NT2/D1 (cell line): ENCODE data around the gene PHACTR1.

Experiments
- DNase-seq: peaks from one replicate; pipeline ENCODE4 v3.0.0-alpha.2; 2011; ENCODE audit warnings: low read depth, low spot score
- H3K27me3 ChIP-seq: 2 replicates; pipeline ENCODE4 v1.6.0; 2011; ENCODE audit warnings: mild to moderate bottlenecking; ENCODE audit not compliant: insufficient read length, insufficient read depth
- H3K36me3 ChIP-seq: 2 replicates; pipeline ENCODE4 v1.6.1; 2011; ENCODE audit warnings: mild to moderate bottlenecking, low read length, mixed read lengths; ENCODE audit not compliant: insufficient read depth, insufficient read length
- H3K4me1 ChIP-seq: 2 replicates; pipeline ENCODE4 v1.5.1; 2011; ENCODE audit not compliant: insufficient read depth, insufficient read length
- H3K4me3 ChIP-seq: 2 replicates; pipeline ENCODE4 v1.5.1; 2011; ENCODE audit warnings: low read depth; ENCODE audit not compliant: insufficient read length
- H3K9ac ChIP-seq: 2 replicates; pipeline ENCODE4 v1.6.0; 2011; ENCODE audit warnings: low read depth; ENCODE audit not compliant: insufficient read length
- H3K9me3 ChIP-seq: 2 replicates; pipeline ENCODE4 v1.5.1; 2011; ENCODE audit warnings: mild to moderate bottlenecking, low read length; ENCODE audit not compliant: insufficient read depth
- SUZ12 ChIP-seq: IDR thresholded peaks from 2 replicates; pipeline ENCODE4 v1.6.1; 2011; ENCODE audit not compliant: insufficient read length, insufficient read depth; ENCODE audit errors: extremely low read depth
- YY1 ChIP-seq: IDR thresholded peaks from 2 replicates; pipeline ENCODE4 v1.6.1; 2011; ENCODE audit not compliant: insufficient read length, insufficient read depth
- ZNF274 ChIP-seq: IDR thresholded peaks from 2 replicates; pipeline ENCODE4 v1.6.1; 2011; ENCODE audit warnings: mild to moderate bottlenecking, low read depth, low read length

Gene PHACTR1

GRCh38 chr6:13288481-13288880 is 571.9 kb downstream of the PHACTR1 start:
- H3K36me3 ChIP-seq: peaks cover 37% of the 10 kb centered on the region
- no peaks in the 10 kb centered on the region for H3K9me3 ChIP-seq
- H3K4me3 ChIP-seq: no peak overlapping the region
- no peak for TF ChIP-seq SUZ12
- TF ChIP-seq YY1: no peak
- TF ChIP-seq ZNF274: no peak
- H3K27me3 ChIP-seq: no peaks in the 10 kb centered on the region
- H3K9ac ChIP-seq: no peak overlapping the region
- no peak for DNase-seq
- H3K4me1 ChIP-seq: peaks cover 2% of the 10 kb centered on the region

- Histone ChIP-seq H3K4me1 (no peaks in the 10 kb centered on the region), H3K4me3 (no peak overlapping the region), H3K9me3 (no peaks in the 10 kb centered on the region), H3K27me3 (no peaks in the 10 kb centered on the region), H3K36me3 (peaks cover 40% of the 10 kb centered on the region), H3K9ac (no peak overlapping the region)
- no peak for DNase-seq
- no peak for TF ChIP-seq YY1
- no peak for TF ChIP-seq ZNF274
- TF ChIP-seq SUZ12: no peak
Measured at GRCh38 chr6:13288969-13289391, 572.4 kb downstream of the PHACTR1 start.

GRCh38 chr6:13289789-13290318 is 573.3 kb downstream of the PHACTR1 start:
- TF ChIP-seq SUZ12 (no peak), YY1 (no peak)
- no peaks in the 10 kb centered on the region for H3K4me1 ChIP-seq
- DNase-seq: no peak
- H3K9me3 ChIP-seq: no peaks in the 10 kb centered on the region
- H3K9ac ChIP-seq: no peak overlapping the region
- no peak overlapping the region for H3K4me3 ChIP-seq
- H3K27me3 ChIP-seq: no peaks in the 10 kb centered on the region
- H3K36me3 ChIP-seq: peaks cover 49% of the 10 kb centered on the region

DNA sequence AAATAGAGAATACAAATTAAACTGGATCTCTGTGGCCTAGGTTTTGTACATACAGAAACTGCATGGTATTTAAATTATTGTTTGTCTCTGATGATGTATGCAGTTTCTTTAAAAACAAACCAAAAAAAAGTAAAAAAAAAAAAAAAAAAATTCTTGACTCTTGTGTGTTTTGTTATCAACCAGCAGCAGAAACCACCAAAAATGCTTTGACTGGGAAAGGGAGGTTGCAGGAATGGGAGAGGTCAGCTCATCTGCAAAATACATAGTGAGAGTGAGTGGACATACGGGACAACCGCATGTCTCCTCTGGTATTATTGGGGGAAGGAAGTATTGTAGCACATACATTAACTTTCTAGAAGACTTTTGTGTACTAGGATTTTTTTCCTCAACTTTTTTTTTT is 573.8 kb downstream of the PHACTR1 start:
- no peak for TF ChIP-seq YY1
- TF ChIP-seq ZNF274: no peak
- TF ChIP-seq SUZ12: no peak
- DNase-seq: no peak
- no peaks in the 10 kb centered on the region for H3K27me3 ChIP-seq
- H3K36me3 ChIP-seq: peaks cover 54% of the 10 kb centered on the region
- H3K4me3 ChIP-seq: no peak overlapping the region
- H3K9me3 ChIP-seq: no peaks in the 10 kb centered on the region
- H3K4me1 ChIP-seq: no peaks in the 10 kb centered on the region
- H3K9ac ChIP-seq: no peak overlapping the region

DNA sequence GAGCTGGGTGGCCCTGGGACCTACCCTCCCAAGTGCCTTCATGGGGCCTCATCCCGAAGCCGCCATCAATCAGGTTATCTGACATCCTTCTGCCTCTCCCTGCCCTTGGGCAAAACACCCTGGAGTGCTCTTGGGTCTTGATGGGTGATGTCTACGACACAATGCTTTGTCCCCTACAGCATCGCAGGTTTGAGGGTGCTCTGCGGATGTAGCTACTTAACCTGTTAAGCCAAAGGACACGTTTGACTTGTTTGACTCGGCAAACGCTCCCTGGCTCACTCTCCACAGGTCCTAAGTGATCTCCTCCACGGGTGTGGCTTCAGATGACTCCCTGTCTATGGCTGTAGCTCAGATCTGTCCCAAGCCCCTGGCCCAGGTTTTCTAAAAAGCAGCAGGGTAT is 576.2 kb downstream of the PHACTR1 start:
- H3K4me1 ChIP-seq: peaks cover 3% of the 10 kb centered on the region
- H3K9me3 ChIP-seq: no peaks in the 10 kb centered on the region
- no peaks in the 10 kb centered on the region for H3K27me3 ChIP-seq
- H3K4me3 ChIP-seq: no peak overlapping the region
- TF ChIP-seq ZNF274 (no peak), SUZ12 (no peak), YY1 (no peak)
- no peak overlapping the region for H3K9ac ChIP-seq
- DNase-seq: no peak
- peaks cover 45% of the 10 kb centered on the region for H3K36me3 ChIP-seq

DNA sequence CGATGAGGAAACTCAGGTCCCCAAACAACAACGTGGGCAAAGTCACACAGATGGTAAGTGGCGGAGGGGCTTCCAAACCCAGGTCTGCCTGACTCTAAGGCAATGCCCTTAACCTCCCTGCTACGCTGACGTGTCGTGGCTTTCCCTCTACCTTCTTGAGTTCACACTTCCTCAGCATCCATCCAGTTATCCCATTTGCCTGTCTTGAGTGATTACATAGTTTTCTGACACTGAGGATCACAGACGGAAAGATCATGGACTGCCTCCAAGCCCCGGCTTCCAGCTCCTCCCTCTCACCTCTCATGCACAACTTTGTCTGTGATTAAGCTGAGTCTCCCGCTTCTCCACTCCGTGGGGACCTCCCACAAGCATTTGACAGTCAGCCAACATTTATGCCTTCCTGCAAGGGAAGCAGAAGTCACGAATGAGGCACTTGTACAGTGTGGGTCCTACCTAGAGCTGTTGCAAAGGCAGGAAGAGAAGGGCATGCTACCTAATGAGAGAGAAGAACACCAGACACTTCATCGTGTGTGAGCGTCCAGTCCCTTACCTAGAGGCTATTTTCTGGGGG is 578.0 kb downstream of the PHACTR1 start:
- no peak for DNase-seq
- Histone ChIP-seq H3K36me3 (peaks cover 50% of the 10 kb centered on the region), H3K4me1 (peaks cover 3% of the 10 kb centered on the region), H3K9me3 (no peaks in the 10 kb centered on the region), H3K4me3 (no peak overlapping the region), H3K9ac (no peak overlapping the region), H3K27me3 (no peaks in the 10 kb centered on the region)
- TF ChIP-seq SUZ12: no peak
- no peak for TF ChIP-seq YY1
- no peak for TF ChIP-seq ZNF274

DNA sequence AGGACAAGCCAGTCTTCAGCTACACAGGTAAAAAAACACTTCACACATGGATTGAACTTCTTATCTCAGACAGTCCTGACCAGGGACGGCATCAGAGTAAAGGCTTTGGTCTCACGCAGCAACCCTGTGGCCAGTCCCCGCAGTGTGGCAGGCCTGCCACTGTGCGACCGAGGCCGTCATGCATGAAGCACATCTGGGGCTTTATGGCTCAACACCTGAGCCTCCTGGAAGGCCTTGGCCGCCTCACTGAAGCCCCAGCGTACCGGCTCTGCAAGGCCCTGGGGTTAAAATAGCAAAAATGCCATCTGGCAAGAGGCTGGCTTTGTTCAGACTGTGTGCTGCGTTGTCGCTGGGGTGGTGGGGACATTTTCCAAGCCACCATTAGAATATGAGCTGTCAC is 579.0 kb downstream of the PHACTR1 start:
- Histone ChIP-seq H3K9ac (no peak overlapping the region), H3K4me3 (no peak overlapping the region), H3K36me3 (peaks cover 59% of the 10 kb centered on the region), H3K27me3 (no peaks in the 10 kb centered on the region), H3K4me1 (peaks cover 3% of the 10 kb centered on the region), H3K9me3 (no peaks in the 10 kb centered on the region)
- TF ChIP-seq SUZ12 (no peak), YY1 (no peak), ZNF274 (no peak)
- DNase-seq: no peak
